ENCODE measurements around the gene GPR108. TPM values are rescaled to one million over a fixed set of nuclear protein-coding genes. Genes with fewer than 3 reads are reported as not detected.
A peak's percentile ranks its signal among the peaks of the same experiment; 100 is the strongest.

The GPR108 gene
- polyA plus RNA-seq, 3 donors, result 90.9 to 147 (median 129) TPM

DNA sequence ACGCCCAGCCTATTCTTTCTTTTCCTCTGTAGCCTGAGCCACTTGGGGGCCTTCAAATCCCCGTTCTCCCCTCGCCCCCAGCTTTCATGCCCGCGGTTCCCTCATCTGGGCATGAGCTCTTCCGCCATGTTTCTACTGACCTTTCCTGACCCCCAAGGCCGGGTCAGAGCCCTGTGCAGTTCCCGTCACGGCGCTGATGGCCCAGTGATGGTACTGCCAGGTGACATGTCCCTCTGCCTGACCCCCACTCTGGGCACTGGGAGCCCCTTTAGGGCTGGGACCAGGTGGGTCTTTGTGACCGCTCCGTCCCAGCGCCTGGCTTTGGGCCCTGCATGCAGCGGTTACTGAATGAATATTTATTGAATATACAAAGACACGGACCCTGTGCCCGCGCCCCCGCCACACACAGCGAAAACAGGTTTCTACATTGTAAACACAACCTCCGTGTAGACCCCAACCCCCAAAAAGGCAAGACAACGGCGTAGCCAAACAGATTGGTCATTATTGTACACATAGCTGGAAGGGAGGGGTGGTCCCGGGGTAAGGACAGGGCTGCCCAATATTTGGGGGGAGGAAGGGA lies 7.7 kb downstream of the GPR108 start:
- Histone ChIP-seq H3K4me1 (ENCODE audit: control insufficient read depth in 1 of 2, insufficient read depth in 2 of 2, low read length in 2 of 2) (peaks cover 38 to 43% of the 10 kb centered on the region in 2 donors), H3K36me3 (replicated peaks in 1 of 2; ENCODE audit: control insufficient read depth in 1 of 2, insufficient read depth in 2 of 2, low read length in 2 of 2) (peaks cover 26 to 35% of the 10 kb centered on the region in 2 donors), H3K27ac (ENCODE audit: low read depth in 1 of 2, low read length in 2 of 2) (no peak overlapping the region), H4K20me1 (ENCODE audit: insufficient read depth, low read length) (no peaks in the 10 kb centered on the region), H3K27me3 (ENCODE audit: control insufficient read depth in 2 of 2, insufficient read depth in 2 of 2, low read length in 2 of 2) (no peaks in the 10 kb centered on the region), H3K4me2 (replicated peaks; ENCODE audit: extremely low read depth, low read length, poor library complexity, severe bottlenecking) (no peak overlapping the region), H3K9ac (ENCODE audit: insufficient read depth, low read length, poor library complexity, severe bottlenecking) (no peak overlapping the region), H3K4me3 (replicated peaks in 1 of 3; ENCODE audit: low read depth in 2 of 3, low read length in 3 of 3) (peak overlapping the region in 1 of 3 experiments; percentile 23), H3K79me2 (ENCODE audit: insufficient read depth, low read length) (no peaks in the 10 kb centered on the region), H3K9me3 (replicated peaks in 1 of 2; ENCODE audit: control insufficient read depth in 1 of 2, insufficient read depth in 1 of 2, low read length in 2 of 2) (no peaks in the 10 kb centered on the region), H2AFZ (ENCODE audit: insufficient read depth, low read depth, low read length, poor library complexity, severe bottlenecking) (no peak overlapping the region)
- TF ChIP-seq, protein P1, sequence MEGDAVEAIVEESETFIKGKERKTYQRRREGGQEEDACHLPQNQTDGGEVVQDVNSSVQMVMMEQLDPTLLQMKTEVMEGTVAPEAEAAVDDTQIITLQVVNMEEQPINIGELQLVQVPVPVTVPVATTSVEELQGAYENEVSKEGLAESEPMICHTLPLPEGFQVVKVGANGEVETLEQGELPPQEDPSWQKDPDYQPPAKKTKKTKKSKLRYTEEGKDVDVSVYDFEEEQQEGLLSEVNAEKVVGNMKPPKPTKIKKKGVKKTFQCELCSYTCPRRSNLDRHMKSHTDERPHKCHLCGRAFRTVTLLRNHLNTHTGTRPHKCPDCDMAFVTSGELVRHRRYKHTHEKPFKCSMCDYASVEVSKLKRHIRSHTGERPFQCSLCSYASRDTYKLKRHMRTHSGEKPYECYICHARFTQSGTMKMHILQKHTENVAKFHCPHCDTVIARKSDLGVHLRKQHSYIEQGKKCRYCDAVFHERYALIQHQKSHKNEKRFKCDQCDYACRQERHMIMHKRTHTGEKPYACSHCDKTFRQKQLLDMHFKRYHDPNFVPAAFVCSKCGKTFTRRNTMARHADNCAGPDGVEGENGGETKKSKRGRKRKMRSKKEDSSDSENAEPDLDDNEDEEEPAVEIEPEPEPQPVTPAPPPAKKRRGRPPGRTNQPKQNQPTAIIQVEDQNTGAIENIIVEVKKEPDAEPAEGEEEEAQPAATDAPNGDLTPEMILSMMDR (IDR thresholded peaks at IDR 0.05), result no peak
- WGBS (ENCODE audit: insufficient coverage), result 100% methylated on average over 9 of the region's 23 CpGs
- H3K4me1 Mint-ChIP-seq, result peaks cover 38% of the 10 kb centered on the region
- H3K27me3 Mint-ChIP-seq (ENCODE audit: low read depth in 3 of 3), result peaks cover 0 to 3% (median 2%) of the 10 kb centered on the region in 3 donors
- H3K27ac Mint-ChIP-seq, result peak overlapping the region in 2 of 7 donors; percentile 23 to 77
- no peak for DNase-seq
- peaks cover 28 to 51% of the 10 kb centered on the region in 2 donors for H3K36me3 Mint-ChIP-seq
- H3K9me3 Mint-ChIP-seq, result peaks cover 0 to 4% (median 0%) of the 10 kb centered on the region in 7 donors
- intact Hi-C loops (cut with micrococcal nuclease), result no loop called here
- H3K4me3 Mint-ChIP-seq, result no peak overlapping the region

- Histone ChIP-seq H3K4me2 (replicated peaks; ENCODE audit: extremely low read depth, low read length, poor library complexity, severe bottlenecking) (peak overlapping the region; percentile 70), H3K4me1 (ENCODE audit: control insufficient read depth in 1 of 2, insufficient read depth in 2 of 2, low read length in 2 of 2) (peaks cover 51 to 56% of the 10 kb centered on the region in 2 donors)
These were observed 9.0 kb downstream of the GPR108 start for GRCh38 chr19:6728346-6728745.

More at GRCh38 chr19:6728346-6728745, 9.0 kb downstream of the GPR108 start:
- H2AFZ ChIP-seq (ENCODE audit: insufficient read depth, low read depth, low read length, poor library complexity, severe bottlenecking), result peak overlapping the region; percentile 27
- H3K79me2 ChIP-seq (ENCODE audit: insufficient read depth, low read length), result no peaks in the 10 kb centered on the region
- H3K36me3 Mint-ChIP-seq, result peaks cover 15 to 38% of the 10 kb centered on the region in 2 donors
- H3K27ac ChIP-seq (ENCODE audit: low read depth in 1 of 2, low read length in 2 of 2), result peak overlapping the region; percentile 21 to 74
- TF ChIP-seq, protein P1 (IDR thresholded peaks at IDR 0.05), result no peak
- DNase-seq, result peak; percentile 71 to 79 (median 74)
- H3K4me3 Mint-ChIP-seq, result peak overlapping the region in 1 of 2 donors; percentile 80
- peaks cover 0 to 4% (median 0%) of the 10 kb centered on the region in 7 donors for H3K9me3 Mint-ChIP-seq
- intact Hi-C loops (cut with micrococcal nuclease), result no loop called here
- no peaks in the 10 kb centered on the region for H3K27me3 ChIP-seq (ENCODE audit: control insufficient read depth in 2 of 2, insufficient read depth in 2 of 2, low read length in 2 of 2)
- H3K36me3 ChIP-seq (replicated peaks in 1 of 2; ENCODE audit: control insufficient read depth in 1 of 2, insufficient read depth in 2 of 2, low read length in 2 of 2), result peaks cover 22 to 23% of the 10 kb centered on the region in 2 donors
- no peaks in the 10 kb centered on the region for H3K9me3 ChIP-seq (replicated peaks in 1 of 2; ENCODE audit: control insufficient read depth in 1 of 2, insufficient read depth in 1 of 2, low read length in 2 of 2)
- H3K27ac Mint-ChIP-seq, result peak overlapping the region; percentile 80 to 93 (median 85)
- peak overlapping the region in 1 of 3 experiments; percentile 52 for H3K4me3 ChIP-seq (replicated peaks in 1 of 3; ENCODE audit: low read depth in 2 of 3, low read length in 3 of 3)
- no peaks in the 10 kb centered on the region for H4K20me1 ChIP-seq (ENCODE audit: insufficient read depth, low read length)
- 2% methylated on average over 5 of the region's 8 CpGs for WGBS (ENCODE audit: insufficient coverage)
- peaks cover 49% of the 10 kb centered on the region for H3K4me1 Mint-ChIP-seq
- peak overlapping the region; percentile 29 for H3K9ac ChIP-seq (ENCODE audit: insufficient read depth, low read length, poor library complexity, severe bottlenecking)
- H3K27me3 Mint-ChIP-seq (ENCODE audit: low read depth in 3 of 3), result peaks cover 0 to 3% (median 2%) of the 10 kb centered on the region in 3 donors

Measured in CD14-positive monocyte (primary cell).